Hypothalamus (tissue), 51 donors: ENCODE results near the gene DNA2.
"Not testable (repeated sequence)": the region's sequence is repeated elsewhere in the genome, so short reads cannot be mapped to it uniquely, and the experiment has no call there.

Source experiments
- DNase-seq, 51 donors: peaks; one replicate each; lab custom pipeline; 2025; lab: John Stamatoyannopoulos, UW

The DNA2 gene, protein sequence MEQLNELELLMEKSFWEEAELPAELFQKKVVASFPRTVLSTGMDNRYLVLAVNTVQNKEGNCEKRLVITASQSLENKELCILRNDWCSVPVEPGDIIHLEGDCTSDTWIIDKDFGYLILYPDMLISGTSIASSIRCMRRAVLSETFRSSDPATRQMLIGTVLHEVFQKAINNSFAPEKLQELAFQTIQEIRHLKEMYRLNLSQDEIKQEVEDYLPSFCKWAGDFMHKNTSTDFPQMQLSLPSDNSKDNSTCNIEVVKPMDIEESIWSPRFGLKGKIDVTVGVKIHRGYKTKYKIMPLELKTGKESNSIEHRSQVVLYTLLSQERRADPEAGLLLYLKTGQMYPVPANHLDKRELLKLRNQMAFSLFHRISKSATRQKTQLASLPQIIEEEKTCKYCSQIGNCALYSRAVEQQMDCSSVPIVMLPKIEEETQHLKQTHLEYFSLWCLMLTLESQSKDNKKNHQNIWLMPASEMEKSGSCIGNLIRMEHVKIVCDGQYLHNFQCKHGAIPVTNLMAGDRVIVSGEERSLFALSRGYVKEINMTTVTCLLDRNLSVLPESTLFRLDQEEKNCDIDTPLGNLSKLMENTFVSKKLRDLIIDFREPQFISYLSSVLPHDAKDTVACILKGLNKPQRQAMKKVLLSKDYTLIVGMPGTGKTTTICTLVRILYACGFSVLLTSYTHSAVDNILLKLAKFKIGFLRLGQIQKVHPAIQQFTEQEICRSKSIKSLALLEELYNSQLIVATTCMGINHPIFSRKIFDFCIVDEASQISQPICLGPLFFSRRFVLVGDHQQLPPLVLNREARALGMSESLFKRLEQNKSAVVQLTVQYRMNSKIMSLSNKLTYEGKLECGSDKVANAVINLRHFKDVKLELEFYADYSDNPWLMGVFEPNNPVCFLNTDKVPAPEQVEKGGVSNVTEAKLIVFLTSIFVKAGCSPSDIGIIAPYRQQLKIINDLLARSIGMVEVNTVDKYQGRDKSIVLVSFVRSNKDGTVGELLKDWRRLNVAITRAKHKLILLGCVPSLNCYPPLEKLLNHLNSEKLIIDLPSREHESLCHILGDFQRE

DNA sequence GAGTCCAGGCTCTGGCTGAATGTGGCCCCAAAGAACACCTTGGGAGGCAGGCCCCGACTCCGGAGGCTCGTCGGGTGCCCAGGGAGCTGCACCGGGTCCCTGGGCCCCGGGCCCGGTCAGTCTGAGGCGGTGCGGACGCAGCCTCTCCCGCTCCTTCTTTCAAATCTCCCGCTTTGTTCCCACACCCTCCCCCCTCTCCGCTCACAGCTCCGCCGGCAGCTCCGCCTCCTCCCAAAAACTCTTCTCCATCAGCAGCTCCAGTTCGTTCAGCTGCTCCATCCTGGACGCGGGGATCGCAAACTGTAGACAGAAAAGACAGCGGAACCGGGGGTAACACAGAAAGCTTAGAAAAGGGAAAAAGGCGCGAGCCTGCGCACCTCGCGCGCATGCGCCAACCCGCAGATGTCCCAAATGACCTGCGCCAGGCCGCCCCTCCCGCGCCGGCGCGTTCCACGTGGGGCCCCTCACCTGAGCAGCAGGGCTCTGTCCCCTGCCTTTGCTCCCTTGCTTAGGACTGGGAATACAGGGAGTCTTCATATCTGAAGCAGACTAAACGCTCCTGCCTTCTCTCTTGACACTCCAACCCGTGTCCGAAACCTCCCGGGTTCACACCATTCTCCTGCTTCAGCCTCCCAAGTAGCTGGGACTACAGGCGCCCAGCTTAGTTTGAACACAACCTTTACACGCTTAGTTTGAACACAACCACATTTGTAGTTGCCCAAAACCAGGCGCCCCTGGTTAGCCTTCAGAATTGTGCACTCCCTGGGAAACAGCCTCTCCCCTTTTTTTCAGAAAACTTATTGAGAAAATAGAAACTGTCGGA lies at the start of gene DNA2:
Gene DNA2, minus strand, starts transcription at position 388 of the 823 bp plus-strand sequence. Its CDS starts 109 bp downstream, at position 279.
- DNase-seq = peak in 48 of 51 donors; percentile 11 to 77 (median 52)

- not testable (repeated sequence) for DNase-seq
Measured at GRCh38 chr10:68518609-68519008, 46.8 kb upstream of the DNA2 start.

- no peak for DNase-seq
Measured at GRCh38 chr10:68517188-68517587, 45.4 kb upstream of the DNA2 start.

- no peak for DNase-seq
Measured at GRCh38 chr10:68516766-68517165, 45.0 kb upstream of the DNA2 start.

GRCh38 chr10:68516216-68516615 lies 44.4 kb upstream of the DNA2 start:
- DNase-seq = not testable (repeated sequence)

GRCh38 chr10:68508090-68508489 lies 36.3 kb upstream of the DNA2 start:
- DNase-seq = no peak

DNA sequence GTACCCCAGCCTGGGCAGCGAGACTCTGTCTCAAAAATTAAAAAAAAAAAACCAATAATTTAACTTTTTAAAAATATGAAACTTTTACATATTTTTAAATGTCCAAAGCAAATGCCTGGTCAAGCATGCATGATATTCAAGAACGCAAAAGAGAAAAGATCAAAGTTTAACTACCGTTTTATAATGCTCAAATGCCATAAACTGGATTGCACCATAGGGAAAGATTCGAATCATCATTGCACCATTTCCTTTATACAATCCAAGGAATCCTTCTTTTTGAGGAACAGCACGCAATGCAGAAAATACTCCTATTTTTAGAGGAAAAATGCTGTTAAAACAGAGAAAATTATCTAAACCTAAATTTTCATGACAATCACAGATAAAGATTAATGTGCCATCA lies 34.6 kb upstream of the DNA2 start:
- DNase-seq = no peak

GRCh38 chr10:68502846-68503245 lies 31.1 kb upstream of the DNA2 start:
- no peak for DNase-seq

DNA sequence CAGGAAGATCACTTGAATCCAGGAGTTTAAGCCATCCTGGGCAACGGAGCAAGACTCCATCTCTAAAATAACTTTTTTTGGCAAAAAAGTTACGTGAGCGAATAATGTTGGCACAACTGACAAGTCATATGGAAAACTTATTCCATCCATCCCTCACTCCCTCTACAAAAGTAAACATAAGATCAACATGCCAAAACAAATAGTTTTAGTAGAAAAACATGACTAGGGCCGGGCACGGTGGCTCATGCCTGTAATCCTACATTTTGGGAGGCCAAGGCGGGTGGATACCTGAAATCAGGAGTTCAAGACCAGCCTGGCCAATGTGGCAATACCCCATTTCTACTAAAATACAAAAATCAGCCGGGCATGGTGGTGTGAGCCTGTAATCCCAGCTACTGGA lies 29.9 kb upstream of the DNA2 start:
- DNase-seq = no peak

DNA sequence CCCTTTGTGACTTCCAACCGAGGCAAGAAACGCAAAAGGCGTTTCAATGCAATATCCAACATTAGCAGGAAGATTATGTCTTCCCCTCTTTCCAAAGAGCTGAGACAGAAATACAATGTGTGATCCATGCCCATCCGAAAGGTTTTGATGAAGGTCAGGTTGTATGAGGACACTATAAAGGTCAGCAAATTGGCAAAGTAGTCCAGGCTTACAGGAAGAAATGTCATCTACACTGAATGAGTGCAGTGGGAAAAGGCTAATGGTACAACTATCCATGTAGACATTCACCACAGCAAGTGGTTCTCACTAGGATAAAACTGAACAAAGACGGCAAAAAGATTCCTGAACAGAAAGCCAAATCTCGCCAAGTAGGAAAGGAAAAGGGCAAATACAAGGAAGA lies 27.8 kb upstream of the DNA2 start:
- DNase-seq = no peak

DNA sequence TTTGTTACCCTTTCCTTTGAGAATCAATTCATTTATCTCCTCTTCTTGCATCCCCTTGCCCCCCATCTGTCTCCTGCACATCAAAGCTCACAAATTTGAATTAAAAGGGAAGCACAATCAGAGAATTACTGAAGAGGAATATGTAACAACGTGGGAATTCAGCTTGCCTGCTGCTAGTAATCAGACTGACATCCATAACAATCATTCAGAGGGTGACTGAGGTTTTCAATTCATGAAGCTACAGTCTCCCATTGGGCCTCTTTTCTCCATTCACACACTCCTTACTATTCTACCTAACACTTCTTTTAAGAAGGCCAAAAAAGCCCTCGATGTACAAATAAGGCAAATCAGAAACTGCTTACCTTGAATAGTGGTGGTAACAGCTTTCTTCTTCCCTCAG lies 24.3 kb upstream of the DNA2 start:
- no peak for DNase-seq

DNA sequence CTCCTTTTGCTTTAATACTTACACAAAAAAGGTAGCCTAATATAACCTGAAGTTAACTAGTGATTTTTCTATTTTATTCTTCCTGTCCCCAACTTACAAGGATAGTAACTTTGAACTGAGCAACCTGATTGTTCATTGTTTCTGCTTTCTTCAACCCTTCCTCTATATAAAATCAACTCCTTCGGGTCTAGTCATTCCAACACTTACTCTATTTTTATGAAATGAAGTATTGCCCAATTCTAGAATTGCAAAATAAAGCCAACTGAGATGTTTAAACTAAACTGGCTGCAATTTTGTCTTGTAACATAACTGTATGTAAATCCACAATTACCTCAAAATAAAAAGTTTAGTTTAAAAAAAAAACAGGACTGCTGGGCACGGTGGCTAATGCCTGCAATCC lies 20.3 kb upstream of the DNA2 start:
- DNase-seq = no peak

DNA sequence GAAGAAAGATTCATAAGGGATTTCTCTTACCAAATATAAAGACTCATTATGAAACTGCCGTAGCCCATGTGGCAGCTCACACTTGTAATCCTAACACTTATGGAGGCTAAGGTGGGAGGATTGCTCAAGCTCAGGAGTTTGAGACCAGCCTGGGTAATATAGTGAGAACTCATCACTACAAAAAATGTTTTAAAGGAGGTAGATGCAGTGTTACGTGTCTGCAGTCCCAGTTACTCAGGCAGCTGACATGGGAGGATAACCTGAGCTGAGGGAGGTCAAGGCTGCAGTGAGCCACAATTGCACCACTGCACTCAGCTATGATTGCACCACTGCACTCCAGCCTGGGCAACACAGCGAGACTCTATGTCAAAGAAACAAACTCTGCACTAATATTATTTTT lies 18.1 kb upstream of the DNA2 start:
- DNase-seq = no peak

GRCh38 chr10:68474021-68474420 lies 2.2 kb upstream of the DNA2 start:
- no peak for DNase-seq

GRCh38 chr10:68471063-68471585 lies 649 bp downstream of the DNA2 start:
- no peak for DNase-seq

- no peak for DNase-seq
Measured at GRCh38 chr10:68470300-68470699, 1.5 kb downstream of the DNA2 start.

- no peak for DNase-seq
Measured at GRCh38 chr10:68469838-68470237, 1.9 kb downstream of the DNA2 start.

DNA sequence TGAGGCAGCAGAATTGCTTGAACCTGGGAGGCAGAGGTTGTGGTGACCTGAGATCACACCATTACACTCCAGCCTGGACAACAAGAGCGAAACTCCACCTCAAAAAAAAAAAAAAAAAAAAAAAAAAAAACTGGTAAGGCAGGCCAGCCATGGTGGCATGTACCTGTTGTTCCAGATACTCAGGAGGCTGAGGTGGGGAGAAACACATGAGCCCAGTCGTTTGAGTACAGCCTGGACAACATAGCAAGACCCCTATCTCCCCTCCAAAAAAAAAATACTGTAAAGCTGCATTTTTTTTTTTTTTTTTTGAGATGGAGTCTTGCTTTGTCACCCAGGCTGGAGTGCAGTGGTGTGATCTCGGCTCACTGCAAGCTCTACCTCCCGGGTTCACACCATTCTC lies 7.0 kb downstream of the DNA2 start:
- not testable (repeated sequence) for DNase-seq

- DNase-seq = no peak
Measured at GRCh38 chr10:68463365-68464093, 8.2 kb downstream of the DNA2 start.

DNA sequence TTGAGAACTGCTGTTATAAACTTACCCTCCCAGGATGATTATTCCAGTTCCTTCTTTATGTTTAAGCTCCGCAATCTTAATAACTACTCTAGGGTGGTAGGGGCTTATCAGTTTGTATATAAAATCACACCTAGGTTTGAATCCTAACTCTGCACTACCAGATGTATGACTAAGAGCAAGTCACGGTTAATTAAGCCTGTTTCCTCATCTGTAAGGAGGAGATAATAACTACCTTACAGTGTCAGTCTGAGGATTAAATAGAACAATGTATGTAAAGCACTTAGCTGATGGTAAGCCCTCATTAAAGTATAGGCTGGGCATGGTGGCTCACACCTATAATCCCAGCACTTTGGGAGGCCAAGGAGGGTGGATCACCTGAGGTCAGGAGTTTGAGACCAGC lies 9.2 kb downstream of the DNA2 start:
- no peak for DNase-seq
